ENCODE measurements around the gene PSMF1.

Gene PSMF1

GRCh38 chr20:1166948-1167720 is 48.7 kb downstream of the PSMF1 start:
- peaks cover 80% of the 10 kb centered on the region for H3K36me3 ChIP-seq (ENCODE audit: insufficient read depth, low read length)
- H3K4me3 ChIP-seq (ENCODE audit: low read length), result no peak overlapping the region
- no peaks in the 10 kb centered on the region for H3K27me3 ChIP-seq (ENCODE audit: control insufficient read depth, insufficient read depth, low read length)
- H3K9me3 ChIP-seq (replicated peaks; ENCODE audit: low read length), result no peaks in the 10 kb centered on the region
- H3K9ac ChIP-seq (ENCODE audit: low read depth, low read length), result no peak overlapping the region
- H3K4me2 ChIP-seq (ENCODE audit: low read length), result no peak overlapping the region
- H3K4me1 ChIP-seq (ENCODE audit: control insufficient read depth, insufficient read depth, low read length), result no peaks in the 10 kb centered on the region

DNA sequence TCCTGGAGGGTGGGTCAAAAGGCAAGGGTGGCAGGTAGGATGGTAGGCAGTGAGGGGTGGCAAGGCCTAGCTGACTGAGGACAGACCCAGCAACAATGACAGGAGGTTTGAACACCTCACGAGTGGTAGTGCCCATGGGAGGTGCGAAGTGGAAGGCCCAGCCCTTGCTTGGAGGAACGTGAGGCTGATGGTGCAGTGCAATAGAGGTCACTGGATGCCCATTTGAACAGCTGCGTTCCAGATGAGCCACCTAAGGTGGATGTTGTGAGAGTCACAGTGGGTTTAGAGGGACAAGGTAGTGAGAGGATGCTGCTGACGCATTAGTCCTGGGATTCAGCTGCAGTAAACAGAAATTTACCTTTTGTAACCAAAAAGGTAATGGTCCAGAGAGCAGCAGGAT is 50.8 kb downstream of the PSMF1 start:
- H3K4me2 ChIP-seq (ENCODE audit: low read length), result no peak overlapping the region
- H3K4me3 ChIP-seq (ENCODE audit: low read length), result no peak overlapping the region
- peaks cover 73% of the 10 kb centered on the region for H3K36me3 ChIP-seq (ENCODE audit: insufficient read depth, low read length)
- no peak overlapping the region for H3K9ac ChIP-seq (ENCODE audit: low read depth, low read length)
- no peaks in the 10 kb centered on the region for H3K27me3 ChIP-seq (ENCODE audit: control insufficient read depth, insufficient read depth, low read length)
- H3K4me1 ChIP-seq (ENCODE audit: control insufficient read depth, insufficient read depth, low read length), result no peaks in the 10 kb centered on the region
- no peaks in the 10 kb centered on the region for H3K9me3 ChIP-seq (replicated peaks; ENCODE audit: low read length)

DNA sequence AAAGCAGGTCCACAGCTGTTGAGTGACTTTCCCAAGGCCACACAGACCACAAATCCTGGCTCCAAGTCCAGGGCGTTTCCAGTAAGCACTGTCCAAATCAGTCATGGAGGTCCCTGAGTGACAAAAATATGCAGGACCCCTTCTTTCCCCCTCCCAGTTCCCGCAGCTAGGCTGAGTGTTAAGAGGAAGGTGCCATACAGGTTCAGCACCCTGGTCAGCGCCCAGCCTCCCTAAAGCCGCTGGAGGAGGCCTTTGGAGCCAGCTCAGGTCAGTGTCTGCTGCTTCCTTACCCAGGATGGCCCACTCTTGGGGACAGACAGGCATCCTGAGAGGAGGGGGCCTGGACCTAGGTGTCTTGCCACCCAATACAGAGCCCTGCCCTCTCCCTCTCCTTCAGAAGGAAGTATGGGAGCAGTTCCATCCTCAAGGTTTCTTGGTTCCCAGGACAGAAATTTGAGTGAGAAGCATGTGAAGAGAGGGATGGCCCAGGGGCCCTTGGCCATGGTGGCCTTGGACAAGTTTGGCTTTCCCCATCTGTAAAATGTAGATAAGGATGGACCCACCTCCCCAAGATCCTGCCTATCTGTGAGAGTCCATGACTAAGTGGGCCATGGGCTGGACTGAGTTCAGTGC is 53.2 kb downstream of the PSMF1 start:
- H3K9ac ChIP-seq (ENCODE audit: low read depth, low read length), result no peak overlapping the region
- H3K27me3 ChIP-seq (ENCODE audit: control insufficient read depth, insufficient read depth, low read length), result no peaks in the 10 kb centered on the region
- H3K4me1 ChIP-seq (ENCODE audit: control insufficient read depth, insufficient read depth, low read length), result no peaks in the 10 kb centered on the region
- H3K4me2 ChIP-seq (ENCODE audit: low read length), result no peak overlapping the region
- H3K9me3 ChIP-seq (replicated peaks; ENCODE audit: low read length), result no peaks in the 10 kb centered on the region
- no peak overlapping the region for H3K4me3 ChIP-seq (ENCODE audit: low read length)
- peaks cover 53% of the 10 kb centered on the region for H3K36me3 ChIP-seq (ENCODE audit: insufficient read depth, low read length)

- Histone ChIP-seq H3K4me2 (ENCODE audit: low read length) (no peak overlapping the region), H3K4me1 (ENCODE audit: control insufficient read depth, insufficient read depth, low read length) (no peaks in the 10 kb centered on the region), H3K9me3 (replicated peaks; ENCODE audit: low read length) (no peaks in the 10 kb centered on the region), H3K9ac (ENCODE audit: low read depth, low read length) (no peak overlapping the region), H3K36me3 (ENCODE audit: insufficient read depth, low read length) (peaks cover 33% of the 10 kb centered on the region), H3K27me3 (ENCODE audit: control insufficient read depth, insufficient read depth, low read length) (no peaks in the 10 kb centered on the region), H3K4me3 (ENCODE audit: low read length) (no peak overlapping the region)
These were observed 55.3 kb downstream of the PSMF1 start for GRCh38 chr20:1173698-1174097.

DNA sequence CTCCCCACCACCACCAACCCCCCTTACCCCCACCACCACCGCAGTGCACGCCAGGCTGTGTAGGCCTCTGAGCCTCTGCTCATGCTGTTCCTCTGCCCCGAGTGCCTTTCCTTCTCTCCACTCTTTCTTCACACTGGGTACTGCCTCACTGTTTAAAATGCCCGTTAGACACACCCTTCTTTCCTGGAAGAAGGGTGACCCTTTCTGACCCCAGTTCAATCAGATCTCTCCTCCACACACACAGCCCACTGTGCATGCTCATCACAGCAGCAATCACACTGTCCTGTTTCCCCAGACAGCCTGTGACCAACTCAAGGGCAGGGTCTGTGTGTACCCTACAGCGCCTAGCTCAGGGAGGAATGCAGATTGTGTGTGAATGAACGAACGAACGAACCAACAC is 56.4 kb downstream of the PSMF1 start:
- Histone ChIP-seq H3K4me3 (ENCODE audit: low read length) (no peak overlapping the region), H3K4me1 (ENCODE audit: control insufficient read depth, insufficient read depth, low read length) (no peaks in the 10 kb centered on the region), H3K9me3 (replicated peaks; ENCODE audit: low read length) (no peaks in the 10 kb centered on the region), H3K9ac (ENCODE audit: low read depth, low read length) (no peak overlapping the region), H3K27me3 (ENCODE audit: control insufficient read depth, insufficient read depth, low read length) (no peaks in the 10 kb centered on the region), H3K36me3 (ENCODE audit: insufficient read depth, low read length) (peaks cover 27% of the 10 kb centered on the region), H3K4me2 (ENCODE audit: low read length) (no peak overlapping the region)

DNA sequence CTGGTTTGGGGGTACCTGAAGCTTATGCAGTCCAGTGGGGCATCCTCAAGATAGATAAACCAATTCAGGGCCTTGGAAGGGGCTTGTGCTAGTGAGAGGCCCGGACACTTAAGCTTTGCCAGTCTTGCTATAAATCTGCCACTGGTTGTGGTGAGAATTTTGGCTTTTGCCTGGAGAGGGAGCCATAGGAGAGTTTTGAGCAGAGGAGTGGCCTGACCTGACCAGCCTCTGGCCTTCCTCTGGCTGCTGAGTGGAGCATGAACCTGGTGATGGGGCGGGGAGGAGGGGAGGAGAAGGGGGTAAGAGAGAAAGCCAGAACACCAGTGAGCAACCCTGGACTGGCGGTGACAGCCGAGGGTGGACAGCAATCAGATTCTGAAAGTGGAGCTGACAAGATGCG is 59.3 kb downstream of the PSMF1 start:
- Histone ChIP-seq H3K9ac (ENCODE audit: low read depth, low read length) (no peak overlapping the region), H3K4me1 (ENCODE audit: control insufficient read depth, insufficient read depth, low read length) (no peaks in the 10 kb centered on the region), H3K4me3 (ENCODE audit: low read length) (no peak overlapping the region), H3K27me3 (ENCODE audit: control insufficient read depth, insufficient read depth, low read length) (peaks cover 6% of the 10 kb centered on the region), H3K9me3 (replicated peaks; ENCODE audit: low read length) (no peaks in the 10 kb centered on the region), H3K4me2 (ENCODE audit: low read length) (no peak overlapping the region), H3K36me3 (ENCODE audit: insufficient read depth, low read length) (peaks cover 8% of the 10 kb centered on the region)

- H3K36me3 ChIP-seq (ENCODE audit: insufficient read depth, low read length), result peaks cover 7% of the 10 kb centered on the region
- no peaks in the 10 kb centered on the region for H3K4me1 ChIP-seq (ENCODE audit: control insufficient read depth, insufficient read depth, low read length)
- H3K4me2 ChIP-seq (ENCODE audit: low read length), result no peak overlapping the region
- no peaks in the 10 kb centered on the region for H3K9me3 ChIP-seq (replicated peaks; ENCODE audit: low read length)
- H3K27me3 ChIP-seq (ENCODE audit: control insufficient read depth, insufficient read depth, low read length), result peaks cover 10% of the 10 kb centered on the region
- H3K4me3 ChIP-seq (ENCODE audit: low read length), result no peak overlapping the region
- no peak overlapping the region for H3K9ac ChIP-seq (ENCODE audit: low read depth, low read length)
These were observed 59.7 kb downstream of the PSMF1 start for GRCh38 chr20:1178103-1178502.

DNA sequence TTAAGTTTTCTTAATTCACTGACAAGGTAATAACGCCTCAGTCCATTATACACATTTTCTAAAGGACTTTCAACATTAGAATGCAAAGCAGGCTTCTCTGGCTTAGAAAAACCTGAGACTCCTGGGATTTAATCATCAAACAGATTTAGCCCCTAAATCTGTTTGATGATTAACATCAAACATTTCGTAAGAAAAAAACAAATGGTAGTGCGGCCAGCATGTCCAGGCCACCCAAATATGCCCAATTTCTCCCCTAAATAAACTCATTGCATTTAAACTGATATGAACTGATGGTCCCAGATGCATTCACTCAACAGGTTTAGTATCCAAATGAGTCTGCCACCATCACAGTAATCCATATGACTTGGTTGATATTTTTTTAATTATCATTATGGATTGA is 60.2 kb downstream of the PSMF1 start:
- Histone ChIP-seq H3K9ac (ENCODE audit: low read depth, low read length) (no peak overlapping the region), H3K9me3 (replicated peaks; ENCODE audit: low read length) (no peaks in the 10 kb centered on the region), H3K27me3 (ENCODE audit: control insufficient read depth, insufficient read depth, low read length) (peaks cover 15% of the 10 kb centered on the region), H3K36me3 (ENCODE audit: insufficient read depth, low read length) (peaks cover 4% of the 10 kb centered on the region), H3K4me1 (ENCODE audit: control insufficient read depth, insufficient read depth, low read length) (no peaks in the 10 kb centered on the region), H3K4me2 (ENCODE audit: low read length) (no peak overlapping the region), H3K4me3 (ENCODE audit: low read length) (no peak overlapping the region)

DNA sequence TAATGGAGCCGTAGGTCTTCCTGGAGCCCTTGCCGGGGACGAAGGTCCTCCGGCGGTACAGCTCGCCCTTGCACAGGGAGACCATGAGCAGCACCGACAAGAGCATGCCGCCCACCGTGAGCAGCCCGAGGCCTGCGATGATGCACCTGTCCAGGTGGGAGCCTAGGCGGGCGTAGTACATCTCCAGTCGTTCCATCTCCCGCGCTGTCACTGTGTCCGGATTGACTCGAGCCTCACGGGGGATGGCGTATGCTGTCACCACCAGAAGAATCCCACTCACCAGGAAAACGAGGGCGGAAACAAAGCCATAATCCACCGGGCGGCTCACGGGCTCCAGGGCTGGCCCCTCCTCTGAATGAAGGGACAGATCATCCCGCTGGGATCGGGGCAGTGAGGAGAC is 62.5 kb downstream of the PSMF1 start:
- Histone ChIP-seq H3K4me1 (ENCODE audit: control insufficient read depth, insufficient read depth, low read length) (no peaks in the 10 kb centered on the region), H3K27me3 (ENCODE audit: control insufficient read depth, insufficient read depth, low read length) (peaks cover 29% of the 10 kb centered on the region), H3K9me3 (replicated peaks; ENCODE audit: low read length) (no peaks in the 10 kb centered on the region), H3K4me3 (ENCODE audit: low read length) (no peak overlapping the region), H3K9ac (ENCODE audit: low read depth, low read length) (no peak overlapping the region), H3K36me3 (ENCODE audit: insufficient read depth, low read length) (peaks cover 4% of the 10 kb centered on the region), H3K4me2 (ENCODE audit: low read length) (no peak overlapping the region)

DNA sequence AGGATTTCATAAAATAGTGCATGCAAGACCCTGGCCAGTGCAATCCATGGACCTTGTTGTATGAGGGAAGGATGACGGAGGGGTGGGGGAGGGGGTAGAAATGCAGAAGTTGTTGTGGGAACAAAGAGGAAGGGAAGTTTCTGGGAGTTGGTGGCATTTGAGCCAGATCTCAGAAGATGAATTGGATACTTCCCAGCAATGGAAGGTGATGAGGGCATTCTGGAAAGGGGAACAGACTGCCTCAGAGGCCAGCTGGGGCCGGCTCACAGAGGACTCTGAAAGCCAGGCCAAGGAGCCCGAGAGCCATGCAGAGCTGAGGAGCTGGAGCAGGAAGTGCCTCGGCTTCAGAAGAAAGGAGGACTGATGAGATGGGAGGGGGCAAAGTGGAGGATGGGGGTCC is 63.7 kb downstream of the PSMF1 start:
- H3K4me1 ChIP-seq (ENCODE audit: control insufficient read depth, insufficient read depth, low read length), result no peaks in the 10 kb centered on the region
- H3K27me3 ChIP-seq (ENCODE audit: control insufficient read depth, insufficient read depth, low read length), result peaks cover 41% of the 10 kb centered on the region
- H3K4me3 ChIP-seq (ENCODE audit: low read length), result no peak overlapping the region
- H3K36me3 ChIP-seq (ENCODE audit: insufficient read depth, low read length), result no peaks in the 10 kb centered on the region
- H3K4me2 ChIP-seq (ENCODE audit: low read length), result no peak overlapping the region
- H3K9me3 ChIP-seq (replicated peaks; ENCODE audit: low read length), result no peaks in the 10 kb centered on the region
- H3K9ac ChIP-seq (ENCODE audit: low read depth, low read length), result no peak overlapping the region

- H3K27me3 ChIP-seq (ENCODE audit: control insufficient read depth, insufficient read depth, low read length), result peaks cover 51% of the 10 kb centered on the region
- no peak overlapping the region for H3K4me3 ChIP-seq (ENCODE audit: low read length)
- H3K4me2 ChIP-seq (ENCODE audit: low read length), result no peak overlapping the region
- H3K9me3 ChIP-seq (replicated peaks; ENCODE audit: low read length), result no peaks in the 10 kb centered on the region
- no peak overlapping the region for H3K9ac ChIP-seq (ENCODE audit: low read depth, low read length)
- H3K4me1 ChIP-seq (ENCODE audit: control insufficient read depth, insufficient read depth, low read length), result no peaks in the 10 kb centered on the region
- H3K36me3 ChIP-seq (ENCODE audit: insufficient read depth, low read length), result no peaks in the 10 kb centered on the region
These were observed 64.8 kb downstream of the PSMF1 start for GRCh38 chr20:1183153-1183552.

DNA sequence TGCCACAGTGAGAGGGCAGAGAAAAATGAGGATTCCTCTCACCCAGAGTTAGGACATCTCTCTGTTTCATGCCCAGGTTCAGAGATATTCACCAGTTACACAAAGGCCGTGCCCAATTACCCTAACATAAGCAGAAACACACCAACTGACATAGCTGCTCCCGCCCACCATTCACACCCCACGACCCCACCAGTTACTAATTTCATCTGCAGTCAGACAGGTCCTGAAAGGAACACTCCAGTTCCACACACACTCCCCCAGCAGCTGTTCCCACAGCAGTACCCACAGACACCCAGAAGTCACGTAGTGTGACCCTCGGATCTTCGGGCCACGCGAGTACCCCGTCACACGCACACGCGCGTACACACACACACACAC is 65.8 kb downstream of the PSMF1 start:
- Histone ChIP-seq H3K4me3 (ENCODE audit: low read length) (no peak overlapping the region), H3K4me2 (ENCODE audit: low read length) (no peak overlapping the region), H3K27me3 (ENCODE audit: control insufficient read depth, insufficient read depth, low read length) (peaks cover 54% of the 10 kb centered on the region), H3K4me1 (ENCODE audit: control insufficient read depth, insufficient read depth, low read length) (no peaks in the 10 kb centered on the region), H3K9me3 (replicated peaks; ENCODE audit: low read length) (no peaks in the 10 kb centered on the region), H3K36me3 (ENCODE audit: insufficient read depth, low read length) (no peaks in the 10 kb centered on the region), H3K9ac (ENCODE audit: low read depth, low read length) (no peak overlapping the region)

Data from skeletal muscle satellite cell (primary cell).